ENCODE data around the gene NFATC4.
A peak's percentile ranks its signal among the peaks of the same experiment; 100 is the strongest.

The NFATC4 gene

GRCh38 chr14:24366721-24367513 lies 1.1 kb upstream of the NFATC4 start (continued):
- TF ChIP-seq ZNF792 (tag by site-specific recombination; IDR thresholded peaks at IDR 0.05) (no peak), ZNF157 (tag by site-specific recombination; IDR thresholded peaks at IDR 0.05) (no peak), ZNF341 (tag by site-specific recombination; IDR thresholded peaks at IDR 0.05; ENCODE audit: low read depth) (no peak; the same call in 1 of the 2 replicates), ZFP69B (tag by site-specific recombination; IDR thresholded peaks at IDR 0.05) (no peak), ZNF302 (tag by site-specific recombination; IDR thresholded peaks at IDR 0.05; ENCODE audit: low read depth) (no peak), ZSCAN23 (tag by site-specific recombination; IDR thresholded peaks at IDR 0.05) (no peak), ZNF692 (tag by site-specific recombination; IDR thresholded peaks at IDR 0.05) (no peak), ZNF776 (tag by site-specific recombination; IDR thresholded peaks at IDR 0.05; ENCODE audit: borderline replicate concordance) (no peak), ZNF704 (tag by site-specific recombination; IDR thresholded peaks at IDR 0.05) (no peak), ZNF791 (tag by site-specific recombination; IDR thresholded peaks at IDR 0.05) (no peak), ZNF837 (tag by site-specific recombination; IDR thresholded peaks at IDR 0.05) (no peak), ZNF175 (tag by site-specific recombination; IDR thresholded peaks at IDR 0.05) (no peak), ZSCAN5A (tag by site-specific recombination; IDR thresholded peaks at IDR 0.05) (no peak), REPIN1 (tag by site-specific recombination; IDR thresholded peaks at IDR 0.05; ENCODE audit: low read depth) (no peak), ZNF423 (tag by site-specific recombination; IDR thresholded peaks at IDR 0.05) (peak; percentile 100), ZNF133 (tag by site-specific recombination; IDR thresholded peaks at IDR 0.05) (no peak), ZNF654 (tag by site-specific recombination; IDR thresholded peaks at IDR 0.05; ENCODE audit: low read depth) (no peak), ZNF37A (tag by site-specific recombination; IDR thresholded peaks at IDR 0.05) (no peak), ZBTB20 (tag by site-specific recombination; IDR thresholded peaks at IDR 0.05) (peak; percentile 48; the same call in 1 of the 2 replicates), ZNF132 (tag by site-specific recombination; IDR thresholded peaks at IDR 0.05; ENCODE audit: borderline replicate concordance) (no peak), ZXDB (tag by site-specific recombination; IDR thresholded peaks at IDR 0.05) (peak; percentile 71), ZNF146 (tag by site-specific recombination; IDR thresholded peaks at IDR 0.05) (peak; percentile 3; the same call in 1 of the 2 replicates), KLF17 (tag by site-specific recombination; IDR thresholded peaks at IDR 0.05) (peak; percentile 94), KLF9 (tag by site-specific recombination; IDR thresholded peaks at IDR 0.05; ENCODE audit: low read depth) (peak; percentile 26), ZSCAN18 (tag by site-specific recombination; IDR thresholded peaks at IDR 0.05) (peak; percentile 43; the same call in 1 of the 2 replicates), ZNF114 (tag by site-specific recombination; IDR thresholded peaks at IDR 0.05) (no peak), ZNF280C (tag by site-specific recombination; IDR thresholded peaks at IDR 0.05) (no peak), GLI4 (tag by site-specific recombination; IDR thresholded peaks at IDR 0.05) (no peak; the same call in 1 of the 2 replicates), ZNF610 (tag by site-specific recombination; IDR thresholded peaks at IDR 0.05; ENCODE audit: borderline replicate concordance) (no peak; the same call in 1 of the 2 replicates), YY1 (tag by site-specific recombination; IDR thresholded peaks at IDR 0.05) (no peak), ZNF626 (tag by site-specific recombination; IDR thresholded peaks at IDR 0.05) (no peak), ZNF155 (tag by site-specific recombination; IDR thresholded peaks at IDR 0.05) (no peak), ZNF324 (tag by site-specific recombination; IDR thresholded peaks at IDR 0.05) (peak; percentile 59)

Measured in HEK293 (cell line).